Endometrial microvascular endothelial cells (primary cell): Measurements from ENCODE around the gene RBM10. TPM values are rescaled to one million over a fixed set of nuclear protein-coding genes. Genes with fewer than 3 reads are reported as not detected.

Experiments
- in situ Hi-C: cut with HindIII; loops from 2 replicates; pipeline ENCODE4 v1.10.0; 2017; ENCODE audit warnings: low sequenced_read_pairs, low pct_unique_long_range_greater_than_20kb; ENCODE audit errors: inconsistent ontology term
- total RNA-seq: library from RNA; depleted of rRNA; stranded (reverse); fragments of >200 nt; gene quantifications from one replicate; pipeline ENCODE4 v1.2.3, GENCODE V29; 2015; ENCODE audit errors: inconsistent ontology term

Gene RBM10
- total RNA-seq, 1 donor from 2014 or later: 46.3 TPM

GRCh38 chrX:47209508-47210238, 64.7 kb downstream of the RBM10 start:
- in situ Hi-C loops: no loop called here

GRCh38 chrX:47210661-47211425, 65.8 kb downstream of the RBM10 start:
- in situ Hi-C loops: no loop called here

GRCh38 chrX:47212381-47213293, 67.6 kb downstream of the RBM10 start:
- in situ Hi-C loops: no loop called here

- in situ Hi-C loops: no loop called here
These were observed 69.5 kb downstream of the RBM10 start for GRCh38 chrX:47214435-47215077.

GRCh38 chrX:47215291-47215900, 70.4 kb downstream of the RBM10 start:
- in situ Hi-C loops: no loop called here

- in situ Hi-C loops: no loop called here
These were observed 71.4 kb downstream of the RBM10 start for GRCh38 chrX:47216393-47216925.

- in situ Hi-C loops: no loop called here
These were observed 72.3 kb downstream of the RBM10 start for GRCh38 chrX:47217121-47217851.

- in situ Hi-C loops: no loop called here
These were observed 72.8 kb downstream of the RBM10 start for GRCh38 chrX:47217852-47218279.

- in situ Hi-C loops: no loop called here
These were observed 73.4 kb downstream of the RBM10 start, which contains the start of gene CDK16 for GRCh38 chrX:47218280-47218919. Gene CDK16 (plus strand): TSS chrX:47218681. CDS start chrX:47223558, 4,877 bp downstream.

GRCh38 chrX:47218920-47219815, 74.1 kb downstream of the RBM10 start:
- in situ Hi-C loops: no loop called here

- in situ Hi-C loops: no loop called here
These were observed 76.7 kb downstream of the RBM10 start for GRCh38 chrX:47221756-47222155.

- in situ Hi-C loops: no loop called here
These were observed 77.8 kb downstream of the RBM10 start for GRCh38 chrX:47222751-47223350.

- in situ Hi-C loops: no loop called here
These were observed 78.6 kb downstream of the RBM10 start for GRCh38 chrX:47223476-47224250.

GRCh38 chrX:47224266-47224895, 79.4 kb downstream of the RBM10 start:
- in situ Hi-C loops: no loop called here

- in situ Hi-C loops: no loop called here
These were observed 79.9 kb downstream of the RBM10 start for GRCh38 chrX:47224896-47225290.
